GM19328 (cell line): Measurements from ENCODE around the gene SLC26A8.

Experiments
- ATAC-seq: cut with Tn5 transposase; IDR thresholded peaks from one replicate; pipeline ENCODE4 v1.9.1; 2021; ENCODE audit warnings: mild to moderate bottlenecking, moderate library complexity; ENCODE audit not compliant: unreplicated experiment

SLC26A8 gene

GRCh38 chr6:36023996-36024795 is at the start of gene SLC26A8:
TSS of gene SLC26A8 (minus strand) at chr6:36024641. CDS start at chr6:36019707, 4,934 bp downstream.
- ATAC-seq = no peak

- ATAC-seq = no peak
Measured at GRCh38 chr6:36073587-36073986, 49.1 kb upstream of the SLC26A8 start.

- no peak for ATAC-seq
Measured at GRCh38 chr6:36072681-36073080, 48.2 kb upstream of the SLC26A8 start.

DNA sequence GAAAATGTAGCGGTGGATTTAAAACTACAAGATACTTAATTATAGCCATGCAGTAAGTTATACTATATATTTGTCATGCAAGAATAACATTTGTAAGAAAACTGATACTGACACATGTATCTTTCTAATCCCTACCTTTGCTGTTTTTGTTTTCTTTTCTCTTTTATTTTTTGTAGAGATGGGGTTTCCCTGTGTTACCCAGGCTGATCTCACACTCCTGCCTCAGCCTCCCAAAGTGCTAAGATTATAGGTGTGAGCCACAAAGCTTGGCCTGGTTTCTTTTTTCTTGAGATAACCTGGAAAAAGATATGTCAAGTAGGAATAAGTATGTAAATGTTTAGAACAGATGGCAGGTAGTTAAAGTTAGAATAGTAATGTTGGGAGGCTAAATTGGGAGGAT is 47.3 kb upstream of the SLC26A8 start:
- no peak for ATAC-seq

- no peak for ATAC-seq
Measured at GRCh38 chr6:36071281-36071680, 46.8 kb upstream of the SLC26A8 start.

GRCh38 chr6:36070252-36070651 is 45.8 kb upstream of the SLC26A8 start:
- ATAC-seq = no peak

GRCh38 chr6:36069573-36069972 is 45.1 kb upstream of the SLC26A8 start:
- no peak for ATAC-seq

DNA sequence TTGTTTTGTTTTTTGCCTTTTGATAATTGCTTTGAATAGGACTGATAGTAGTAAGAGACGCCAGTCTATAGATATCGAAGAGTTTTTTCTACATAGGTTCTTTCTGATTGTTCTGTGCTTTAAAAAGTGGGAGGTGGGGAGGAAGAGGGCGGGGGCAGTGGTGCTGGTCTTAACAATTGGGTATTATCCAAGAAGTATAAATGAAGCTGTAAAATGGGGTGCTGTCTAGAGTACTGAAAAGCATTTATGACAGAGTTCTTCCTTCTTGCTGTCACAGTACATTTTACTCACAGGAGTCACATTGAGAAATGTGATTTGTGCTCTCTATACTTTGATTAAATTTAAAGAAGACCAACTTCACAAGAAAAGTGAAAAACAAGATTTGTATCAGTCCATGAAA is 44.1 kb upstream of the SLC26A8 start:
- no peak for ATAC-seq

DNA sequence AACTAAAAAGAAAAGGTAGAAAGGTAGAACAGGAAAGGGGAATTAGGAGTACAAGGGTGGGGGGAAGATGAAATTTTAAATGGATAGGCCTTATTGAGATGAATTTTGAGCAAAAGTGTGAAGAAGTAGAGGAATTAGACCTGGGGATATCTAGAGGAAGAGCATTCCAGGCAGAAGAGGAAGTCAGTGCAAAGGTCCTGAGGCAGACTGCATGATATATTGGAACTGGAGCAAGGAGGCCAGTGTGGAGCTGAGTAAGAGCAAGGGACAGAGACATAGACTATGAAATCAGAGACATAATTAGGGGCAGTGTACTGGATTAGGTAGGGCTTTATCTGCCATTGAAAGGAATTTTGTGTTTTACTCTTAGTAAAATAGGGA is 43.6 kb upstream of the SLC26A8 start:
- no peak for ATAC-seq

GRCh38 chr6:36067374-36068011 is 43.1 kb upstream of the SLC26A8 start:
- no peak for ATAC-seq

DNA sequence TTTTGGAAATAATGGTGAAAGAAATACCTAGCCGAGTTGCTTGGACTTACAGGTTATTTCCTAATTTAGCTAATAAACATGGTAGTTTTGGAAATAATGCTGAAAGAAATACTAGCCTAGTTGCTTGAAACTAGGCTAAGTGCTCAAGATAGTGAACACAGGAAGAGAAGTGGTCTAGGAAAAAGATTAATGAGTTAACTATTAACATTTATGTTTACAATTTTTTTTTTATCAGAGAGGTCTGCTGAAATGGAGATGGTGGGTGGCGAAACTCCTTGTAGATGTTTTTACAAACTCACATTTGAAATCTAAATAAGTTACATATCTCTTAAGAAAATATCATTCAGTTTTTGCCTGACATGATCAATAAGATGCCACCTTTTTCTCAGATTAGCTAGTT is 42.4 kb upstream of the SLC26A8 start:
- ATAC-seq = no peak

GRCh38 chr6:36065916-36066315 is 41.5 kb upstream of the SLC26A8 start:
- no peak for ATAC-seq

DNA sequence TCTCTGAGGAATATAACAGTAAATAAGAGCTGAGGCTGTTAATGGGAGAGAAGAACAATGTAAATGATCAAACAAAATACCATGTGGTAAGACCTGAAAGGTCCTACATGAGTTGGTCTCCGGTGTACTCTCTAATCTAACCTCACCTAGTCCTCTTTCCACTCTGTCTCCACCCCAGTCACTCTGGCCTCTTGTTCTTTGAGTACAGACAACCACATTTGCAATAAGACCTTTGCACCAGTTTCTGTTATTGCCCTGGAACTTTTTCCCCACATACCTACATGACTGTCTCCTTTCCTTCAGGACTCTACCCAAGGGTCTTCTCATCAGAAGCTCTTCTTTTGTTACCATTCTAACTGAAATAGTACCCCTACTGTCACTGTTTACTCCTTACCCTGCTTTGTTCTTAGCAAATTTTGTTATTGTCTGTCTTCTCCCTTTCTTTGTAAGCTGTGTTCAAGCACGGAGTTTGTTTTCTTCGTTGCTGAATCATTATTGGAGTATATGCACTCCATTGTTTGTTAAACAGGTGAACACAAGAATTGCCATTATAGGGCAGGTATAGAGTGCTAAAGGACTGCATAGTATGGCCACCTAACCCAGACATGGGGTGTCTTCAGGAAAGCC is 40.4 kb upstream of the SLC26A8 start:
- no peak for ATAC-seq

- ATAC-seq = no peak
Measured at GRCh38 chr6:36063318-36064060, 39.0 kb upstream of the SLC26A8 start.

DNA sequence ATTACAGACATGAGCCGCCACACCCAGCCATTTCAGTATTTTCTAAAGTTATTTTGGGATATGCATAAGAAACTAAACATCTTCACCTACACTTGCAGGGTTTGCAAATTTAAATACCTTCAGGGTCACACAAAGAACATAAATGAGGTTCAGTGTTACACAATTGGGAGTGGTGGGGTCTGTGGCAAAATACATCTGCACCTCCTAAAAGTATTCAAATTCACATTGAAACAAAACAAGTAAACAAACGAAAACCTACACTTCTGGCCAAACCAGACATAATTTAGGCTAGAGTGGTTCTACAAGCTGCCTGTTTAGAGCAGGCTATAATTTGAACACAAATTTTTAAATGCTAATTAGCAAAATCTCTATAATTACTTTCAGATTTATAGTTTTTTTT is 37.8 kb upstream of the SLC26A8 start:
- no peak for ATAC-seq

DNA sequence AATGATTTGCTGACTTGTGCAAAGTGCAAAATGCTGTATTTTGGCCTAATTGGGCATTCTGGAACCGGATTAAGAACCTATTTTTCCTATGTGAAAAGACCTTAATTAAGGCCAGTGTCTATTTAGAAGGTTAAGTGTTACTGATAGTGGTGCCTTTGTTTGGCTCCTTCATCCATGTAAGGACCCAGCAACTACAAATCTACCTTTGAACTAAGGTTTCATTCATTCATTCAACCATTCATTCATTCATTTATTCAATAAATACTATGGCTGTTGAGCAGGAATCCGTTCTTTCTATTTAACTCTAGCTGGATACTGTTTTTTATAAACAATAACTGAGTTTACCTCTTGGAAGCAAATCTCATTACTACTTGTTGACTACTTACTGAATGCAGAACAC is 36.8 kb upstream of the SLC26A8 start:
- no peak for ATAC-seq

DNA sequence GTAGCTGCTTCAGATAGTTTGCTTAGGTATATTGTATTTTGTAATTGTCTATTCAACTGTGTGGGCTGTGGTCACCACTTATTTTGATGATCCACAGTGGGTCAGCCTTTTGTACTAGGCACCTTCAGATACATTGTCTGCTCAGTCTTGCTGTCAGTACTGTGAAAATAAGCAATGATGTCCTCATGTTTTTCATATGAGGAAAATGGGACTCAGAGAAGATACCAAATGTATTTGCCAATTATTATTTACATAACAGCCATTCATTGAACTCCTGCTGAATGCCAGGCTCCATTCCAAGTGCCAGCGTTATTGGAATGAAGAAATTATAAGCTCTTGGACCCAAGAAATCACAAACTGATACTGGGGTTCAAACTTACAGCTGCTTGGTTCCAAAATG is 31.7 kb upstream of the SLC26A8 start:
- no peak for ATAC-seq

DNA sequence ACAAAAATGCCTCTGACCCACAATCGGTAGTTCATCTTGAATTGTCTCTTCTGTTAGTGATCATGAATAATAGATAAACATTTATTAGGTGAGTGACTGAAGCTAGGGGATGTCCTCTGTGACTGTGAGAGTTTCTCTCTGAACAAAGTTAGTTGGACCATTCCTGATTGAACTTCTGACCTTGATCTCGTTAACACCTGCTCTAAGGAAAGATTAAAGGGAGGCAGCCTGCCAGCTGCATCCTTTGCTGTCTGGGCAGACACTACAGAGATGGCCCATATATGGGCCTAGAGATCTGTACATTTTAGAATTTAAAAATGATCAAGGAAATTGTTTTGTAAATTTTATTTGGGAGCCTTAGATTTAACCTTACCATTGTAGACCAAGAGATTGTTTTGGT is 30.5 kb upstream of the SLC26A8 start:
- no peak for ATAC-seq

DNA sequence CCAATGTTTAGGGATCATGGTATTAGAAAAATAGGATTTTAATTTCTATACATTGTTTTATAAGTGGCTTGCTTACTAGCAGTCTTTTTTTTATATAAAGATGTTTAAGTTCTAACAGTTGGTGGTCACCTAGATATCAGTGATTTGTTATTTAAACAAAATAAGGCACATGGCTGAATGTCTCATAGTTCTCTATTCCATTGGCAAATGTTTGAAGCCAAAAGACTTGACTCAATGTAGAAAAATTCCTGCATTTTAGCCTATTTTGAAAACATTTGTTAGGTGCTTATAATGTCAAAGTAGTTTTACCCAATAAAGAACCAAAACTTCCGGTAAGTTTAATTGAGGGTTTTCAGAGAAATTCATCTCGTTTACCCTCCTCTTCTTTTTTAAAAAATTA is 30.0 kb upstream of the SLC26A8 start:
- no peak for ATAC-seq

GRCh38 chr6:36053878-36054277 is 29.4 kb upstream of the SLC26A8 start:
- no peak for ATAC-seq

DNA sequence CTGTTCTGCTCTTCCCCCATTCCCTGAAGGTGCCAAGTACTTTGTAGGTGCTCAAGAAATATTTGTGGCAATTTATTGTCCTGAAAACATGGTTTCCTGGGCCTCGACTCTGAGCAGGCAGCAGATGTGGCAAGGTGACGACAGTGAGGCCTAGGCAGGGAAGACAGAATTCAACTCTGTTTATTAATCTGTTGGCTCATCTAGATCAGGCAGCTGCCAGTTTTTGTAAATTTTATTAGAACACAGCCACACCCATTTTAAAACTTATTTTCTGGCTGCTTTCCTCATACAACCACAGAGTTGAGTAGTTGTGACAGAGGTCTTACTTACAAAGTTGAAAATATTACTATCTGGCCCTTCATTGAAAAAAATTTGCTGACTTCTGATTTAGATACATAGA is 27.7 kb upstream of the SLC26A8 start:
- ATAC-seq = no peak
